GM19238 (cell line): ENCODE measurements around the gene POLE.

ENCODE experiments used
- DNase-seq: peaks from one replicate; pipeline ENCODE4 v3.0.0; 2011; ENCODE audit warnings: low spot score; ENCODE audit not compliant: insufficient read length

POLE gene

DNA sequence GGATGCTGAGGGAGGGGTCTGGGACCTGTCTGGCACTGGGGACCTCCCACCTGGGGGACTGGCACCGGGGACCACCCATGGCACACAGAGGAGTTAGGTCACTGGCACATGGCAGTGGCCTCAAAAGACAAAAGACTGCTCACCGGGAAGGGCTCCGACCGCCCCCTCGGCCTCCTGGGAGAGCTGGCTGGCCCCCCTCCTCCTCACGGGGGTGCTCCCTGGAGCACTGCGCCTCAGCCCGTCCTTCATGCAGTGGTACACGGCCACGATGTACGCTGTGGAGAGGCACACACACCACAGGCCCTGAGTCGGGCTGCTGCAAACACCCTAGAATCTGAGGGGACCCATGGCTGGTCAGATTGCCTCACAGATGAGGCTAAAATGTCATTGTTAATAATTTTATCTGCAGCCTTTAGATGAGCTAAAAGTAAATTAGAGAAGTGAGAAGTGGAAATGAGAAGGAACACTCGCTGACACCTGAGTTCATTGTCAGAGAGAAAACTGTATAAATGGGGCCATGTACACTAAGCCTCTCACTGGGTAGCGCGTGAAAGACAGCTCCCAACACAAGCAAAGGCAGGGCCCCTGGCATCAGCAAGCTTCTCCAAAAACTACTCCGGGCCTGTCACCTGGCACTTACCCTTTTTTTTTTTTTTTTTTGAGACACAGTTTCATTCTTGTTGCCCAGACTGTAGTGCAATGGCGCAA is 54.5 kb downstream of the POLE start:
- DNase-seq = no peak

DNA sequence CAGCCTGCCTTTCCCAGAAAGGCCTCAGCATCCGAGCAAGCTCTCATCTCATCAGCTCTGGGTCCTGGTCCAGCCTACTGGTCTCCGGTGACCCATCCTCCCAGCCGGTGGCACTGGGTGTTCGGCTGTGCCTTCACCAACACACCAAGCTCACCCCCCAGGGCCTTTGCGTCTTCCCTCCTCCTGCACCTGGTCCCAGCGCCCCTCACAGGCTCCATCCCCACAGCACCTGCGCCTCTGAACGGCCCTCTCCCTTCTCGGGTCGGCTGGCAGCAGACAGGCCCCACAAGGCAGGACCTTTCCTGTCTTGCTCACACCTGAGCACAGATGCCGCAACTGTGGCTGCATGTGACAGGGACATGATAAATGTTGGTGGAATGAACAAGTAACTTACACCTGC is 55.5 kb downstream of the POLE start:
- DNase-seq = no peak

DNA sequence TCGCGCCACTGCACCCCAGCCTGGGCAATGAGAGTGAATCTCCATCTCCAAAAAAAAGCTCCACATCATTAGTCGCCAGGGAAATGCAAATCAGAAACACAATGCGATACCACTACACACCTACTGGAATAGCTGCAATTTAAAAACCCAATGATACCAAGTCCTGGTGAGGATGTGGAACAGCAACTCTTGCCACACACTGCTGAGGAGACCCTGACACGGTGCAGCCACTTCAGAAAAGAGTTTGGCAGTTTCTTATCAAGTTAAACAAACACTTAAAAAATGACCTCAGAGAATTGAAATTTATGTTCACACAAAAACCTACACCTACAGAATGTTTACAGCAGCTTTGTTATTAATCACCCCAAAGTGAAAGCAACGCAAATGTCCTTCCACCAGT is 56.5 kb downstream of the POLE start:
- no peak for DNase-seq

DNA sequence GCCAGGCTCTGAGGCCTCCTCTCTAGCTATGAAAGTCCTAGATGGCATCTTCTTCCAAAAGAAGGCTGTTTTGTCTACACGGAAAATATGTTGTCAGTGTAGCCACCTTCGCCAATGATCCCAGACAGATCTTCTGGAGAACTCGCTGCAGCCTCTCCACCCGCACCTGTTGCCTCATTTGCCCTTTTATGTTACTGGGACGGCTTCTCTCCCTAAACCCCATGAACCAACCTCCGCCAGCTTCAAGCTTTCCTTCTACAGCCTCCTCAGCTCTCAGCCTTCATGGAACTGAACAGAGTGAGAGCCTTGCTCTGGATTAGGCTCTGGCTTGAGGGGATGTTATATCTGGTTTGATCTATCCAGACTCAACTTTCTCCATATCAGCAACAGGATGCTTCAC is 57.8 kb downstream of the POLE start:
- DNase-seq = no peak

DNA sequence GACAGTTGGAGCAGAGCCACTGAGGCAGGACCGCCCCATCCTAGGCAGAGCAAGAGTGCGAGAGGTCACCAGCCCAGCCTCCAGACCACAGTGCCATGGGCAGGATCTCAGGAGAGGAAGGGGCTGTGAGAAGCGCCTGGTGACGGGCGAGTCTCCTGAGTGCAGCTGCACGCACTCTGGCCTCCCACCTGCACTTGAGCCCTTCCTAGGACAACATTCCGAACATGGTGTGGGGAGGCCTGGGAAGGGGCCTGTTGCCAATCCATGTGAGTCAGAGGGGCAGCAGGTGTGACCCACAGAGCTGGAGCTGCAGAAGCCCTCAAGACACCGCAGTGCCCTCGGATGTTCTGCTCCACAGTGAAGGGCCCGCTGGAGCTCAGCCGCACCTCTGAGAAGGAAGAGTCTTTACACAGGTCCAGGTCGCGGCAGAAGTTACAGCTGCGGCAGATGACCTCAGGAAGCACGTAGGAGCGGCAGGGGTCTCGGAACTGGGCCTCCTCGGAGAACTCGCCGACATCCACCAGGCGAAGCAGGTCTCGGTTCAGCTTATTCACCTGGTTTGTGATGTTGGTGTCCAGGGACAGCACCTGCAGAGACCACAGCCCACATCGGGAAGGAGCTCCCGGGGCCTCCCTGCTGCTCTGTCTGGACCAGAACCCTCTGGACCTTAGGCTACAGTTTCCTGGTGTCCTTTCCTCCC is 61.3 kb downstream of the POLE start:
- no peak for DNase-seq

DNA sequence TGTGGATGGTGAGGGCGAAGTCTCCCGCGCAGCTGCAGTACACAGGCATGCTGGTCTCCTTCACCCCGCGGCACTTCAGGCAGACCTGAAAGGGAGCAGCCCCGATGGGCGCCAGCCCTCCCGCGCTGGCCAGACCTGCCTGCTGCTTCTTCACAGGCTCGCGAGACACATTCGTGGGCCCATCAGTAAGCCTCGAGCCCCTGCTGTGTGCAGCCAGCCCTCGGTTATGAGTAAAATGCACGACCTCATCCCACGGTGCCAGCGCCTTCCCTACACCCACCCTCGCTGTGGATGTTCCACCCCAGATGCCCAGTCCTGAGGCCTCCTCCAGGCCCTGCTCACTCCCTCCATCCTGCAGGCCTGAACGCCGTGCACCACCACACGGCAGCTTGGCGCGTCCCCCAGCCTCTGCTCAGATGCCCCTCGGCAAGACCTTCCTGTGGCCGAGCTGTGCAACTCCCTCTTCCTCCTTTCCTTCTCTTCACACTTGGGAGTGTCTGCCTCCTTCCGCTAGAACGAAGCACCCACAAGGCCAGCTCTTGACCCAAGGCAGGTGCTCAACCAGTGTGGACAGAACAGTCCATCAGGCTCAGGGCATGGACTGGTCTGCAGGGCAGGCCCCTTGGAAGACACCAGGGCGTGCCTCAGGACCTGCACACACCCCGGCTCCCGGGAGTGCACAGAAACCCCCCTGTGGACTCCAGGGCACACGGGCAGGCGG is 62.1 kb downstream of the POLE start:
- no peak for DNase-seq

DNA sequence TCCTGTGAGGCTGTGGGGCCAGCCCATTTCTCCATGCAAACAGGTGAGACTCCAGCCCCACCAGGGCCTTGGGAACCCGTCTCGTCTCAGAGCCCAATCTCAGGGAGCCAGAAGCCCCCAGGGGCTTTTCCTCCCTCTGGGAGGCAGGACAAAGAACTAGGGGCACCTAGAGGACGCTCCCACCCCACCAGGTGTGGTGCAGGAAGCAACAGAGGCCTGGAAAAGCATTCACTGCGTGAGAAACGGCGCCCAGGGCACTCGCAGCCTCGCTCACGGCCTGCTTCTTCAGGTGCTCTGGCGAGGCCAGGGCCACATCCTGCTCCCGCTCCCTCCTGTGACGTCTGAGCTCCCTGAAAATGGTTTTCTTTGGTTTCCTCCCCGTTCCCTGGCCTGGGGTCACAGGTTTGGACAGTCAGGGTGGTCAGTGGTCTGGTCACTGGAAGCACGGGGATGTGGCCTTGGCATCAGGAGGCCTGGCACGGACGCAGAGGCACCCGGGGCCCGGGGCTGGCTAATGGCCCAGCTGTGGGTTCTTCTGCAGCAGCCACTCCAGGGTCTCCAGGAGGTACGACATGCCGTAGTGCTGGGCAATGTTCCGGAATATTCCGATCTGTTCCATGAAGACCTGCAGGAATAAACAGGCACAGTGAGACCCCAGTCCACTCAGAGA is 62.8 kb downstream of the POLE start:
- no peak for DNase-seq

DNA sequence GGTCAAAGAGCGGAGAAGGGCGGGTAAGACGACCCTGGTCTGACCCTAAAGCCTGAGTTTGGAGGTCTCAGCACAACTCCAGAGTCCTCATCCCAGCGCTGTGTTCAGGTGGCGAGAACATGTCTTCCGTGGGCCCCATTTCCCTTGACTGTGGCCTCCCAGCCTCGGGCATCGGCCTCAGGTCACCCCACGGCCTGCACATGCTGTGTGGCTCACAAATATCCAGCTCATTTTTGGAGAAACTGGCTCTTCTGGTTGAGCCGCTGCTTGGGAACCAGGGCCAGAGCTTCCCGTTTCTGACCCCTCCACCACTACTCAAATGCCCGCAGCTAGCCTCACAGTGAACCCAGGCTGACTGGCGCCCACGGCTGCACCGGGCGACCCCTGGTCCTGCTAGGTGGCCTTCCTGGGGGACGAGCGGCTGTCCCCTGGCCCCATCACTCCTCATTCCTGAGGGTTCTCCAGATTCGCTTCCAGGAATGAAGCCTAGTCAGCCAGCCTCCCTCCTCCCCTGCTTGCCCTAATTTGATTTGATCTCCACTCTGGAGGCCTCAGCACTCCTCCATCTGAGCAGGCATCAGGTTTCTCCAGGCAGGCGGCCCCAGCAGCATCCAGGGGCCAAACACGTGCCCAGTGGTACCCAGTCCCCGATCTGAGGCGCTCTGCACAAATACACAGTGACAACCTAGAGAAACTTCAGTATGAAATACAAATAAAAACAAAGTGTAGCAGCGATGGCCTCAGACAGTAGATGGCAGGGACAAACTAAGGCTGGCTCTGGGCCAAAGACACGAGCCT is 63.9 kb downstream of the POLE start:
- DNase-seq = no peak

DNA sequence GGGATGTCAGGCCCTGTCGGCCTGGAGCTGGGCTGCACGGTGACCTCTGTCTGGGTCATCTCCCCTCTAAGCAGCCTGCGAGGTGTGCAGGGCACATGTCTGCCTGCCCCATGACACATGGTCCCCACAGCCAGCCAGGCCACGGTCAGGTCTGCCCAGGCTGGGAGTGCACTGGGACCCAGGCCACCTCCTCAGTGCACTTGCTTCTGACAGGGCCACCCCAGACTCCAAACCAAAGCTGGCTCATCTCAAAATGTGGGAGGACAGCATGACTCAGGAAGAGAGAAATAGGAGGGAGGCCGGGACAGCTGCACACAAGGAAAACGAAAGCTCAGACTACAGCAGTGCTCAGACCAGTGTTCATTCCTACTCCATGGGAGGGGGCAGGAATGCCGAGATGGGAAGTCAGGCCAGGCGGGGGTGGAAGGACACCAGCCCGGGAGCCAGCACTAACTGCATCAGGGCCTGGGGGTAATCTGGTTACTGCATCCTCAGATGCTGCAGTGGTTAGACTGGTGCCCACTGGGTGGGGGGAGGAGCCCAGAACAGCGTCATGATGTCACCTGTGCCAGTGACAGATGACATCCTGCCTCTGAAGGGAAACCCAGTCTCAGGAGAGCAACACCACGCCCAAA is 64.6 kb downstream of the POLE start:
- no peak for DNase-seq

DNA sequence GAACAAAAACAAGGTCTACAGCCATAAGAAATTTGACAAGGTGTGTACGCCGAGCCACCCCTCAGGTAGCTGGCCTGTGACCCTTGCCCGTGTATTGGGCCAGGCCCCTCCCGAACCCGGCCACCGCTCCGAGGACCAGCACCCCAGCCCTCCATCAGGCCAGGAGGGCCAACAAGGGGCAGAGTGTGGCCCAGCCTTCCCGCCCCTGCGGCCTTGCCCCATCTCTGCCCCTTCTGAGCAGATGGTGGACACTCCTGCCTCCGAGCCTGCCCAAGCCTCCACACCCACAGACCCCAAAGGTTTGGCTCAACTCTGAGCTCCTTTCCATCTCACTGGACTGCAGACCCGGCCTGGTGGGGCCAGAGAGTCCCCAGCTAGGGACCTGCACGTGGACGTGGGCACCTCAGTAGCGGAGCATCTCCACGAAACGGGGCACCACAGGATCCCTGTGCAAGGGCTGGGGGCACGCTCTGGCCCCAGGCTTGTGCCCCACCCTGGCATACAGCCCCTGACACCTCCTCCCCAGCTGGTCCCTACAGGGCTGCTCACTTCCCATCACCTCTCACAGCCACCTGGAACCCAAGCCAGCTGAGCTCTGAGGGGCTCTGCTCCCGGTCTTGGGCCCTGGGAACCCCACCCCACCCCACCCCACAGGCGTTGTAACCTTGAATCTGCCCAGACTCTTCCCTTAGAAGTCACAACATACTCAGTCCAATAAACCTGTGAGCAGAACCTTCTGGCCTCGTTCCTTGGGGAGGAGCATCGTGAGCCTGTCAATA is 65.3 kb downstream of the POLE start:
- DNase-seq = no peak

DNA sequence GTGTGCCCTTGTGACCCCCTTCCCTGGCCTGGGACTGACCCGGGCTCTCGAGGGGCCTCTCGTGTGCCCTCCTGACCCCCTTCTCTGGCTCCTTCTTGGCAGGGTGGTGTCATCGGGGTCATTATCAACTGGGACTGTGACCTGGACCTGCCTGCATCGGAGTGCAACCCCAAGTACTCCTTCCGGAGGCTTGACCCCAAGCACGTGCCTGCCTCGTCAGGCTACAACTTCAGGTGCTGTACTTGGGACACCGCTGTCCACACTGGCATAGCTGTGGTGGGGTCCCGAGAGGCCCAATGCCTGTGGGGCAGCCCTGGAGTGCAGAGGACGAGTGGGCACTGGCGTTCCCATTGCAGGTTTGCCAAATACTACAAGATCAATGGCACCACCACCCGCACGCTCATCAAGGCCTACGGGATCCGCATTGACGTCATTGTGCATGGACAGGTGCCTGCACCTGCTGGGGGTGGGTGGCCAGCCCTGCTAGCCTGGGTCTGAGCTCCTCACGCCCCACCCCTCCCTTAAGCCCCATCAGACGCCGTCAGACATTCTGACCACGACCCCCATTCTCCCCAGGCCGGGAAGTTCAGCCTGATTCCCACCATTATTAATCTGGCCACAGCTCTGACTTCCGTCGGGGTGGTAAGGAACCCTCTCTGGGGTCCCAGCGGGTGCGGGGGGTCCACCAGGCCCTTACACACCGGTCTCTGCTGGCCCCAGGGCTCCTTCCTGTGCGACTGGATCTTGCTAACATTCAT is 66.1 kb downstream of the POLE start:
- no peak for DNase-seq

DNA sequence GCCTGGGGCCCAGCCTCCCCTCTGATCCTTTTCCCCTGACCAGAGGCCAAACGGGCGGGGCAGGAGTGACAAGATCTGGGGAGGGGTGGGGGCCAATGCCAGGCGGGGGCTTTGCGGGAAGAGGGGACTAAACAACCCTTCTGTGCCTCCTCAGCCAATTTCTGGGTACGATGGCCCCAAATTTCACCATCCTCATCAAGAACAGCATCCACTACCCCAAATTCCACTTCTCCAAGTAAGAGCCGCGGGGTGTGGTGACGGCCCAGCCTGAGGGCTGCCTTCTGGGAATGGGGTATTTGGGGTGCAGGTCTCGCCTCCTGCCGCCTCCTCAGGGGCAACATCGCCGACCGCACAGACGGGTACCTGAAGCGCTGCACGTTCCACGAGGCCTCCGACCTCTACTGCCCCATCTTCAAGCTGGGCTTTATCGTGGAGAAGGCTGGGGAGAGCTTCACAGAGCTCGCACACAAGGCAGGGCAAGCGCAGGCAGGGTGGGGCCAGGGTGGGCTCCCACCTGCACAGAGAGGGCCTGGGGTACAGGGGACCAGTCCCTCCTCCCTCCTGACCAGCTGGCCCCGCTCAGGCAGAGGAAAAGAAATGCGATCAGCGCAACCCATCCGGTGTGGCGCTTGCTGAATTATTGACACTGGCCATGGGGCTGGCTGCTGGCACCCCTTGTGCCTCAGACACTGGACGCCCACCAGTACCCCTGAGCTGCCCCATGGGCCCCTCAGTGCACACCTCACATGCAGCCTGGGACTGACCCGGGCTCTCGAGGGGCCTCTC is 66.8 kb downstream of the POLE start:
- no peak for DNase-seq

DNA sequence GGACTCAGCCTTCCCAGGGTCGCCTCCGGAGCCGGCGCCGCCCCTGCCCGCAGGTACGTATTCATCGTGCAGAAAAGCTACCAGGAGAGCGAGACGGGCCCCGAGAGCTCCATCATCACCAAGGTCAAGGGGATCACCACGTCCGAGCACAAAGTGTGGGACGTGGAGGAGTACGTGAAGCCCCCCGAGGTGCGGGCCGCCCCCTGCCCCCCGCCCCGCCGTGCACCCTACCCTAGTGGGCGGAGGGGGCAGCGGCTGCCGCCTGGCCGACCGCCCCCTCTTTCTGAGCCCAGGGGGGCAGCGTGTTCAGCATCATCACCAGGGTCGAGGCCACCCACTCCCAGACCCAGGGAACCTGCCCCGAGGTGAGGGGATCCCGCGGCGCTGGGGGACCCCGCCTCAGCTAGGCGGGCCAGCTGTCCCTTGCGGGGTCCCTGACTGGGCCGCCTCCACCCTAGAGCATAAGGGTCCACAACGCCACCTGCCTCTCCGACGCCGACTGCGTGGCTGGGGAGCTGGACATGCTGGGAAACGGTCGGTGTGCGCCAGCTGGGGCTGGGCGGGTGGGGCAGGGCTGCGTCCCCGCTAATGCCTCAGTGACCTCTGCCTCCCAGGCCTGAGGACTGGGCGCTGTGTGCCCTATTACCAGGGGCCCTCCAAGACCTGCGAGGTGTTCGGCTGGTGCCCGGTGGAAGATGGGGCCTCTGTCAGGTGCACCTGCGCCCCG is 67.6 kb downstream of the POLE start:
- DNase-seq = no peak

DNA sequence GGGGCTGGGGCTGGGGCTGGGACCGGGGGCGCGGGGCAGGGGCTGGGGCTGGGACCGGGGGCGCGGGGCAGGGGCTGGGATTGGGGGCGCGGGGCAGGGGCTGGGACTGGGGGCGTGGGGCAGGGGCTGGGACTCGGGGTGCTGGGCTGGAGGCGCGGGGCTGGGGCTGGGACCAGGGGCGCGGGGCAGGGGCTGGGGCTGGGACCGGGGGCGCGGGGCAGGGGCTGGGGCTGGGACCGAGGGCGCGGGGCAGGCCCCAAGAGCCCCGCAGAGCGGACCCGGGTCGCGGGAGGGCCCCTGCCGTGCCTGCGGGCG is 68.1 kb downstream of the POLE start:
- DNase-seq = no peak

DNA sequence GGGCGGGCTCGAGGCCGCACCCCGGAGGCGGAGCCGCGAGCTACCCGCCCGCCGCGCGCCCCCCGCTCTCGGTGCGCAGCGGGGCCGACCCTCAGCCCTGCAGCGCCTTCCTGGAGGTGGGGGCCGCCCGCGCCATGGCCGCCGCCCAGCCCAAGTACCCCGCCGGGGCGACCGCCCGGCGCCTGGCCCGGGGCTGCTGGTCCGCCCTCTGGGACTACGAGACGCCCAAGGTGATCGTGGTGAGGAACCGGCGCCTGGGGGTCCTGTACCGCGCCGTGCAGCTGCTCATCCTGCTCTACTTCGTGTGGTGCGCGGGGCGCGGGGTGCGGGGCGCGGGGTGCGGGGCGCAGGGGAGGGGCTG is 68.5 kb downstream of the POLE start, which contains the start of gene P2RX2:
Gene P2RX2 (plus strand): TSS at position 94 of the 361 bp plus-strand sequence. CDS start 41 bp downstream, at position 135.
- no peak for DNase-seq

DNA sequence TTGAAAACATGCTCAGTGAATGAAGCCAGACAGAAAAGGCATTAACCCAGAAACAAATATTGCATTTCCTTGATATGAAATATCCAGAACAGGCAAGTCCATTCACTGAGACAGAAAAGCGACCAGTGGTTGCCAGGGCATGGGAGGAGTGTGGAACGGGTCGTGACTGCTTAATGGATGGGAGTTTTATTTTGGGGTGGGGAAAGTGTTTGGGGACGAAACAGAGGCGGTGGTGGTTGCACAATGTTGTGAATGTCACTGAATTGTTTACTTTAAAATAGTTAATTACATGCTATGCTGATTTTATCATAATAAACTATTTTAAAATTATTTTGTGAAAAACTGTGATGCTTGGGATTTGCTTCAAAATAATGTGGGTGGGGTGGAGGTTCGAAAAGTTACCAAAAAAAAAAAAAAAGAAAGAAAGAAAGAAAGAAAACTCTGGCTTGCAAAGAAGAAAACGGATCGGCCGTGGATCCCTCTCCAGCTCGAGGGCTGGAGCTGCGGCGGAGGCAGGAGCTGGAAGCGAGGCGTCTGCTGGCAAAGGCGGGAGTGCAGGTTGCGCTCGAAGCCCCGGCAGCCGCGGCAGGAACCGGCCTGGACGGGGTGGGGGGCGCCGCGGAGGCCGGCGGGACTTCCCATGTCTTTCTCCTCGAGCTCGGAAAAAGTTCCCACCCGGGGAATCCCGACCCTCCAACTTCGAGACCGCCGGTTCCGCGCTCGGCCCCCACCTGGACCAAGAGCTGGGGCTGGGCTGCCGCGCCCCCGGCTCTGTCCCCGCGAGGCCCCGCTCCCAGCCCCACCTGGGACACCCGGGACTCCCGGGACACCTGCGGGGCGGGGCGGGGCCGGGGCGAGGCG is 69.1 kb downstream of the POLE start:
- DNase-seq = no peak

DNA sequence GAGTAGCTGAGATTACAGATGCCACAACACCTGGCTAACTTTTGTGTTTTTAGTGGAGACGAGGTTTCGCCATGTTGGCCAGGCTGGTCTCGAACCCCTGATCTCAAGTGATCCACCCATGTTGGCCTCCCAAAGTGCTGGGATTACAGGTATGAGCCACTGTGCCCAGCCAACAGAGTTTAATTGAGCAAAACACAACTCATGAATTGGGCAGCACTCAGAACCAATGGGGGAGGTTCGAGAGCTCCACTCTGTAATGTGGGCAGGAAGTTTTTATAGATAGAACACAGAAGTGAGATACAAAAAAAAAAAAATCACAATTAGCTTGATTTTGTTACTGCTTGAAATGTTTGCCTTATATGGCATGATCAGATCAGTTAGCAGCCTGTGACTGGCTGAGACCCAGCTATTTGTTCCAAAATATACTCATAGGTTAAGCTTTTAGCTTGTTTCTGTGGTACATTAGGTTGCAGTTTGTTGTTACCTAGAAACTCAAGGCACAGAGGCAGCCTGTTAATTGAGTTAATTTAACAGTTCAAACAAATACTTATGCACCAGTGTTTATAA is 69.9 kb downstream of the POLE start:
- DNase-seq = no peak
